ENCODE results near the gene SENP8. TPM values are rescaled to one million over a fixed set of nuclear protein-coding genes. Genes with fewer than 3 reads are reported as not detected.

Gene SENP8
- total RNA-seq, 1 donor from 2014 or later, result 6.5 TPM

DNA sequence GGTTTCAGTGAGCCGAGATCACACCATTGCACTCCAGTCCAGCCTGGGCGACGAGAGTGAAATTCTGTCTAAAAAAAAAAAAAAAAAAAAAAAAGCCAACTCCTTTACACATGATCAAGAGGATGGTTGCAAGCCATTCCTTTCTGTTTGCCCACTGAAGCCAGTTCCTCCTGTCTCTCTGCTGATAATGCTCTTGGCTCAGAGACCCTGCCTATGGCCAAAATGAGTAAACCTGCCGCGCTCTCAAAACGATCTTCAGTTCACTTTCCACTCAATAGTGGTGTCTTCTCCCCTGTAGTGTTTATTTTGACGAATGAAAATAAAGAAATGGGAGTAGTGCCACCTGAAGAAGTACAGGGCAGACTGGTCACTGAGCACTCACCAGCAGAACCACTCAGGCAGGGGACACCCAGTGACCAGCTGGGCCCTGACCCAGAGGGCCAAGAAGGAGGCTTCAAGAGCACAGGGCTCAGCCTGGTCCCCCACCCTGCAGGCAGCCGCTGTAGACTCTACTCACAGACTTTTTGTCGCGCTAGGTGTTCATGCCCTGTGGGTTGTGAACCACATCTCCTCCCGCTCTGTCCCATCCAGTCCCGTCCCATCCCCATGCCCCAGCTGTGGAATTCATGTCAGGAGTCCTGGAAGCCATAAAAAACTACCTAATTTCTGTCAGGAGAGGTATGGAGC lies 55.8 kb downstream of the SENP8 start:
- no peak for DNase-seq
- peaks cover 5% of the 10 kb centered on the region for H3K4me1 ChIP-seq
- H3K9me3 ChIP-seq (replicated peaks), result no peaks in the 10 kb centered on the region
- intact Hi-C loops (cut with micrococcal nuclease), result no loop called here
- H3K36me3 ChIP-seq, result no peaks in the 10 kb centered on the region
- H3K4me3 ChIP-seq, result no peak overlapping the region
- TF ChIP-seq, protein P1, sequence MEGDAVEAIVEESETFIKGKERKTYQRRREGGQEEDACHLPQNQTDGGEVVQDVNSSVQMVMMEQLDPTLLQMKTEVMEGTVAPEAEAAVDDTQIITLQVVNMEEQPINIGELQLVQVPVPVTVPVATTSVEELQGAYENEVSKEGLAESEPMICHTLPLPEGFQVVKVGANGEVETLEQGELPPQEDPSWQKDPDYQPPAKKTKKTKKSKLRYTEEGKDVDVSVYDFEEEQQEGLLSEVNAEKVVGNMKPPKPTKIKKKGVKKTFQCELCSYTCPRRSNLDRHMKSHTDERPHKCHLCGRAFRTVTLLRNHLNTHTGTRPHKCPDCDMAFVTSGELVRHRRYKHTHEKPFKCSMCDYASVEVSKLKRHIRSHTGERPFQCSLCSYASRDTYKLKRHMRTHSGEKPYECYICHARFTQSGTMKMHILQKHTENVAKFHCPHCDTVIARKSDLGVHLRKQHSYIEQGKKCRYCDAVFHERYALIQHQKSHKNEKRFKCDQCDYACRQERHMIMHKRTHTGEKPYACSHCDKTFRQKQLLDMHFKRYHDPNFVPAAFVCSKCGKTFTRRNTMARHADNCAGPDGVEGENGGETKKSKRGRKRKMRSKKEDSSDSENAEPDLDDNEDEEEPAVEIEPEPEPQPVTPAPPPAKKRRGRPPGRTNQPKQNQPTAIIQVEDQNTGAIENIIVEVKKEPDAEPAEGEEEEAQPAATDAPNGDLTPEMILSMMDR (IDR thresholded peaks at IDR 0.05; ENCODE audit: borderline replicate concordance), result no peak
- H3K27ac ChIP-seq (replicated peaks), result no peak overlapping the region
- H3K27me3 ChIP-seq (ENCODE audit: low read depth), result no peaks in the 10 kb centered on the region

DNA sequence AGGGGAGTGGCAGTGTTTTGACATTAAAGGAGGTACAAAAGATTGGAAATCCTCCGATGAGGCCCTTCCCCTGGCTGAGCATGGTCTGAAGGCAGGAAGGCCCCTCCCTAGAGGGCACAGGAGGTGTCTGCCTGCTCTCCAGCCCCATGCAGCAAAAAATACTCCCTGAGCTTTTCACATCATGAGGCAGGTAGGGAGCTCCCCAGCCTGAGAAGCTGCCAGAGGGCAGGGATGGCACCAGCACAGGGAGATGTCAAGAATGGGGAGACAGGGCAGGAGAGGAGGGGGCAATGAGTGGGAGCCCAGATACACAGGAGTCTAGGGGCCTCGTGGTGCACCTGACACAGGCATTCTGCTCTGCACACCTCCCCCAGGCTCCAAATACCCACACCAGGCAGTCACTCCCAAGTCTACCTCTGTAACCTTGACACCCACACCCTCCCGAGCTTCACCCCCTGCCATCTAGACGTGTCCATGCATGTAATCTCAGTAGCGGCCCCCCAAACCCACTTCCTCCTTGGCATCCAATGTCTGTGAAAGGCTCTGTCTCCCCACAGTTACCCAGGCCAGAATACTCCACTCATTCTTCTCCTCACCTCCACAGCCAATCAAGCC lies 56.5 kb downstream of the SENP8 start:
- Histone ChIP-seq H3K4me3 (no peak overlapping the region), H3K9me3 (replicated peaks) (no peaks in the 10 kb centered on the region), H3K27me3 (ENCODE audit: low read depth) (no peaks in the 10 kb centered on the region), H3K4me1 (peaks cover 5% of the 10 kb centered on the region), H3K36me3 (no peaks in the 10 kb centered on the region), H3K27ac (replicated peaks) (no peak overlapping the region)
- DNase-seq, result no peak
- TF ChIP-seq, protein P1 (IDR thresholded peaks at IDR 0.05; ENCODE audit: borderline replicate concordance), result no peak
- intact Hi-C loops (cut with micrococcal nuclease), result no loop called here

GRCh38 chr15:72175186-72176044 lies 57.2 kb downstream of the SENP8 start:
- Histone ChIP-seq H3K4me3 (no peak overlapping the region), H3K4me1 (peaks cover 13% of the 10 kb centered on the region), H3K27ac (replicated peaks) (no peak overlapping the region), H3K9me3 (replicated peaks) (no peaks in the 10 kb centered on the region), H3K27me3 (ENCODE audit: low read depth) (no peaks in the 10 kb centered on the region), H3K36me3 (no peaks in the 10 kb centered on the region)
- DNase-seq, result no peak
- intact Hi-C loops (cut with micrococcal nuclease), result no loop called here
- TF ChIP-seq, protein P1 (IDR thresholded peaks at IDR 0.05; ENCODE audit: borderline replicate concordance), result no peak

DNA sequence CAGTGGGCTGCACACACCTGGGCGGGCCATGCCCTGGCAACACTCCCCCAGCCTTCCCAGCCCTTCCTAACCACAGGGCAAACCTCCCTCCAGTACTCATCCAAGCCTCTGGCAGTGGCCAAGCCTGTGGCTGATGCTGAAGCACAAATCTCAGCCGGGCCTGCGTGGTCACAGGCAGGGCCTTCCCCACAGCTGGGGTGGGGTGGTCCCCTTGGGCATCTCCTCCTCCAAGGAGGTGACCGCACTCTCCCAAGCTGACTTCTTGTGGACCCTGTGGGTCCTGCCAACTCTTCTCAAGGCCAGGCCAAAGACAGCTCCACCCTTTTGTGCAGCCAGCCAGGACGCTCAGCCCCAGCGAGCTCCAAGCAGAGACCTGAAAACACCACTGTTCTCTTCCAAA lies 58.0 kb downstream of the SENP8 start:
- Histone ChIP-seq H3K27me3 (ENCODE audit: low read depth) (no peaks in the 10 kb centered on the region), H3K9me3 (replicated peaks) (no peaks in the 10 kb centered on the region), H3K4me1 (peaks cover 14% of the 10 kb centered on the region), H3K27ac (replicated peaks) (no peak overlapping the region), H3K36me3 (no peaks in the 10 kb centered on the region), H3K4me3 (no peak overlapping the region)
- TF ChIP-seq, protein P1 (IDR thresholded peaks at IDR 0.05; ENCODE audit: borderline replicate concordance), result no peak
- DNase-seq, result no peak
- intact Hi-C loops (cut with micrococcal nuclease), result no loop called here

DNA sequence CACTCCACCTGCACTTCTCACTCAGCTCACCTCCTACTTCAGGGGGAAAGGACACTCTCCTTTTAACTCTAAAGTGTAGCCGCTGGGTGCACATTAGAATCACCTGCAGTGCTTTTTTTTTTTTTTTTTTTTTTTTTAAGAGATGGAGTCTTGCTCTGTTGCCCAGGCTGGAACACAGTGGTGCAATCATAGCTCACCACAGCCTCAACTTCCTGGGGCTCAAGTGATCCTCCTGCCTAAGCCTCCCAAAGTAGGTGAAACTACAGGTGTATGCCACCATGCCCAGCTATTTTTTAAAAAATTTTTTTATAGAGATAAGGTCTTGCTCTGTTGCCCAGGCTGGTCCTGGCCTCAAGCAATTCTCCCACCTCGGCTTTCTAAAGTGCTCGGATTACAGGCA lies 58.5 kb downstream of the SENP8 start:
- intact Hi-C loops (cut with micrococcal nuclease), result no loop called here
- Histone ChIP-seq H3K4me3 (no peak overlapping the region), H3K36me3 (no peaks in the 10 kb centered on the region), H3K27me3 (ENCODE audit: low read depth) (peaks cover under 1% of the 10 kb centered on the region), H3K4me1 (peaks cover 14% of the 10 kb centered on the region), H3K27ac (replicated peaks) (no peak overlapping the region), H3K9me3 (replicated peaks) (no peaks in the 10 kb centered on the region)
- TF ChIP-seq, protein P1 (IDR thresholded peaks at IDR 0.05; ENCODE audit: borderline replicate concordance), result no peak
- no peak for DNase-seq

Measured in left ventricle myocardium inferior (tissue), 1 donor.